Esophagus squamous epithelium (tissue), 4 donors: ENCODE data around the gene DCHS1.

Source experiments
- POLR2A ChIP-seq, 4 donors: fragments of 450-650 bp; IDR thresholded peaks; one replicate each; pipeline ENCODE4 v1.6.1; 2017; ENCODE audit warnings: antibody characterized with exemption in 4 of 4, mild to moderate bottlenecking in 4 of 4, moderate library complexity in 3 of 4
- TF ChIP-seq, protein P1 (sequence below), 6 experiments: fragments of 450-650 bp in 4 of 6; fragments of 200-600 bp in 2 of 6; sonication (generic) in 2 of 6; IDR thresholded peaks; one replicate each; pipeline ENCODE4 v1.5.1; 2016 to 2019; ENCODE audit warnings: antibody characterized with exemption in 6 of 6, mild to moderate bottlenecking in 4 of 6, moderate library complexity in 4 of 6

DNA sequence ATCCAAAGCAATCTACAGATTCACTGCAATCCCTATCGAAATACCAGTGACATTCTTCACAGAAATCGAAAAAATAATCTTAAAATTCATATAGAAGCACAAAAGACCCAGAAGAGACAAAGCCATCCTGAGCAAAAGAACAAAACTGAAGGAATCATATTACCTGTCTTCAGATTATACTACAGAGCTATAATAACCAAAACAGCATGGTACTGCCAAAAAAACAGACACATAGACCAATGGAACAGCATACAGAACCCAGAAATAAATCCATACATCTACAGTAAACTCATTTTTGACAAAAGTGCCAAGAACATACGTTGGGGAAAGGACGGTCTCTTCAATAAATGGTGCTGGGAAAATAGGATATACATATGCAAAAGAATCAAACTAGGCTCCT is 71.1 kb downstream of the DCHS1 start:
- no peak for TF ChIP-seq POLR2A (IDR thresholded peaks at IDR 0.05)
- TF ChIP-seq, protein P1, sequence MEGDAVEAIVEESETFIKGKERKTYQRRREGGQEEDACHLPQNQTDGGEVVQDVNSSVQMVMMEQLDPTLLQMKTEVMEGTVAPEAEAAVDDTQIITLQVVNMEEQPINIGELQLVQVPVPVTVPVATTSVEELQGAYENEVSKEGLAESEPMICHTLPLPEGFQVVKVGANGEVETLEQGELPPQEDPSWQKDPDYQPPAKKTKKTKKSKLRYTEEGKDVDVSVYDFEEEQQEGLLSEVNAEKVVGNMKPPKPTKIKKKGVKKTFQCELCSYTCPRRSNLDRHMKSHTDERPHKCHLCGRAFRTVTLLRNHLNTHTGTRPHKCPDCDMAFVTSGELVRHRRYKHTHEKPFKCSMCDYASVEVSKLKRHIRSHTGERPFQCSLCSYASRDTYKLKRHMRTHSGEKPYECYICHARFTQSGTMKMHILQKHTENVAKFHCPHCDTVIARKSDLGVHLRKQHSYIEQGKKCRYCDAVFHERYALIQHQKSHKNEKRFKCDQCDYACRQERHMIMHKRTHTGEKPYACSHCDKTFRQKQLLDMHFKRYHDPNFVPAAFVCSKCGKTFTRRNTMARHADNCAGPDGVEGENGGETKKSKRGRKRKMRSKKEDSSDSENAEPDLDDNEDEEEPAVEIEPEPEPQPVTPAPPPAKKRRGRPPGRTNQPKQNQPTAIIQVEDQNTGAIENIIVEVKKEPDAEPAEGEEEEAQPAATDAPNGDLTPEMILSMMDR (IDR thresholded peaks at IDR 0.05) = no peak
